Omental fat pad (tissue), 4 donors: Measurements from ENCODE around the gene BCL2. TPM values are rescaled to one million over a fixed set of nuclear protein-coding genes. Genes with fewer than 3 reads are reported as not detected.

Experiments used
- ATAC-seq: fragments of 150-250 bp; one replicate; pipeline ENCODE4 v1.9.1; 2016; ENCODE audit warnings: mild to moderate bottlenecking, moderate library complexity; ENCODE audit not compliant: low FRiP score
- DNase-seq: peaks from one replicate; pipeline ENCODE4 v3.0.0-alpha.2; 2019; ENCODE audit warnings: low spot score
- total RNA-seq, 4 donors: library from RNA; depleted of rRNA; stranded (reverse); fragments of >200 nt; gene quantifications; one replicate each; pipeline ENCODE4 v1.1.0, GENCODE V29; 2016
- TF ChIP-seq, protein P1 (sequence below), 3 donors: fragments of 450-650 bp; IDR thresholded peaks; one replicate each; pipeline ENCODE4 v1.5.1; 2016 to 2017; ENCODE audit warnings: antibody characterized with exemption in 3 of 3, mild to moderate bottlenecking in 3 of 3, moderate library complexity in 2 of 3

Gene BCL2
- total RNA-seq, 4 donors from 2014 or later: 18.4 to 84.5 (median 30.2) TPM

DNA sequence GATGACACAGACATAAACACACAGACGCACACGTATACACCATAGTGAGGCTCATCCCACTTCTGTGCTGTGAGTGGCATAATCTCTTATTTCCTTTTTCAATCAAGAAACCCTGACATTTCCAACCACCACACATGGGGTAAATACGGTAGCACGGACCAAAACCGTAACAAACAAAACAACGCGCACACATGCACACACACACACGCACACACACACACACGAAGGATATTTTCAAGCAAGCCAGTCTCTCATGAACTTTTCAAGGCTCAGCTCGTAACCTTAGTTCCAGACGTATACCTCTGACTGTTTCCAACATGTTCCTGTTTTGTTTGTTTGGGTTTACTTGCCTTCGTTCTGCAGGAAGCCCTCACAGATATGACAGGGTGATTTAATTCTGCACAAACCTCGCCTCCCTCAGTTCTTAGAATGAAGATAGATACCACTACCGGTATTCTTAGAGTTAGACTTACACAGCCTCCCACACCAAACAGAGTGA lies 119.8 kb downstream of the BCL2 start:
- ATAC-seq (no peak), DNase-seq (no peak)
- TF ChIP-seq, protein P1, sequence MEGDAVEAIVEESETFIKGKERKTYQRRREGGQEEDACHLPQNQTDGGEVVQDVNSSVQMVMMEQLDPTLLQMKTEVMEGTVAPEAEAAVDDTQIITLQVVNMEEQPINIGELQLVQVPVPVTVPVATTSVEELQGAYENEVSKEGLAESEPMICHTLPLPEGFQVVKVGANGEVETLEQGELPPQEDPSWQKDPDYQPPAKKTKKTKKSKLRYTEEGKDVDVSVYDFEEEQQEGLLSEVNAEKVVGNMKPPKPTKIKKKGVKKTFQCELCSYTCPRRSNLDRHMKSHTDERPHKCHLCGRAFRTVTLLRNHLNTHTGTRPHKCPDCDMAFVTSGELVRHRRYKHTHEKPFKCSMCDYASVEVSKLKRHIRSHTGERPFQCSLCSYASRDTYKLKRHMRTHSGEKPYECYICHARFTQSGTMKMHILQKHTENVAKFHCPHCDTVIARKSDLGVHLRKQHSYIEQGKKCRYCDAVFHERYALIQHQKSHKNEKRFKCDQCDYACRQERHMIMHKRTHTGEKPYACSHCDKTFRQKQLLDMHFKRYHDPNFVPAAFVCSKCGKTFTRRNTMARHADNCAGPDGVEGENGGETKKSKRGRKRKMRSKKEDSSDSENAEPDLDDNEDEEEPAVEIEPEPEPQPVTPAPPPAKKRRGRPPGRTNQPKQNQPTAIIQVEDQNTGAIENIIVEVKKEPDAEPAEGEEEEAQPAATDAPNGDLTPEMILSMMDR (IDR thresholded peaks at IDR 0.05): no peak

GRCh38 chr18:63198868-63199742 lies 120.5 kb downstream of the BCL2 start:
- ATAC-seq: no peak
- TF ChIP-seq, protein P1 (IDR thresholded peaks at IDR 0.05): no peak
- no peak for DNase-seq

DNA sequence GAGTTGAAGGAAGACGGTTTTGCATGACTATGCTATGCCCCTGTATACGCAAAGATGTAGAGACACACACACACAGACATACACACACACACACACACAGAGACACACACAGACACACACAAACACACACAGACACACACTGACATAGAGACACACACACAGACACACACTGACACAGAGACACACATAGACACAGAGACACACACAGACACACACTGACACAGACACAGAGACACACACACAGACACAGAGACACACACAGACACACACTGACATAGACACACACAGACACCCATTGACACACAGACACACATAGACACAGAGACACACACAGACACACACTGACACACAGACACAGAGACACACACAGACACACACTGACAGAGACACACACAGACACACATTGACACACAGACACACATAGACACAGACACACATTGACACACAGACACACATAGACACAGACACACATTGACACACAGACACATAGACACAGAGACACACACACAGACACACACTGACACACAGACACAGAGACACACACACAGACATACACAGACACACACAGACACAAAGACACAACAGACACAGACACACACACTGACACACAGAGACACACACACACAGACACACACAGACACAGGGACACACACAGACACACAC lies 121.3 kb downstream of the BCL2 start:
- no peak for ATAC-seq
- no peak for DNase-seq
- TF ChIP-seq, protein P1 (IDR thresholded peaks at IDR 0.05): no peak

GRCh38 chr18:63197246-63197869 lies 122.2 kb downstream of the BCL2 start:
- DNase-seq (no peak), ATAC-seq (no peak)
- TF ChIP-seq, protein P1 (IDR thresholded peaks at IDR 0.05): no peak

DNA sequence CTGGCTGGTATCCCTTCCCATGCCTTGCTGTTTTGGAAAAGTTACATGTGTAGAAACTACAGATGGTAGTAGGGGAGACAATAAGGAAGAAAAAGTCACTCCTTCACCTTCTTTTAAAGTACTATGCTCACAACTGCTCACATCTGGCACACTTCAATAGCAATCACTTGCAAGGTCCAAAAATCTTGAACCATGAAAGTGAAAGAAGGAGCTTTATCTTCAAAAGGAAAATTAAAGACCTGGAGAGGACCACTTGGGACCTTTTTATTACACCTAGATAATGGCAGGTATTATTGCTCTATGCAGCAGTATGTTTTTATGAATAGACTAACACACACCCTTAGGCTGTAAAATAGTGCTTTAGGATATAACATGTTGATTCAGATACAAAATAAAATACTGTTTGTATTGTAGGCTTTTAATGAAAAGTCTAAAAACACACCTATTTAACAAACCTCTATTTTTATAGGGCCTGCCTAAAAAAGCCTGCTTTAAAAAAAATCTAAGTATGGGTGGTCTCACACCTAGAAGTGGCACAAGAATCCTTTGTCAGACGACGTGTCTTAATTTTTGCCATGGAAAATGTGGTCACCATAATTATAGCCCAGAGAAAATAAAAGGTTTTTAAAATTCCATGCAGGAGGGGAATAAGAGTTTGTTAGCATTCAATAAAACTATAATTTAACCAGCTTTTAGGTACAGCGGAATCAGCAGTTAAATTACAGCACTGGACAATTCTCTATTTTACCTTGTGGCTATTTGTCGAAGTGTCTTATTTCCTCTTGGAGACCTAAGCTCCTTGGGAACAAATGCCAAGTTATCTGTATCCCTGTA lies 124.0 kb downstream of the BCL2 start:
- TF ChIP-seq, protein P1 (IDR thresholded peaks at IDR 0.05): no peak
- DNase-seq (no peak), ATAC-seq (no peak)

- ATAC-seq (no peak), DNase-seq (no peak)
- TF ChIP-seq, protein P1 (IDR thresholded peaks at IDR 0.05): no peak
Observed at GRCh38 chr18:63192885-63193349, 126.7 kb downstream of the BCL2 start.
